T47D (cell line): Measurements from ENCODE around the gene SFRP2.

Experiments used
- DNase-seq, 2 experiments: peaks; one replicate each; pipeline versions ENCODE4 v3.0.0 to v3.0.0-alpha.2; 2011 to 2012; ENCODE audit warnings: low read depth in 1 of 2, low spot score in 1 of 2
- JUND ChIP-seq: IDR thresholded peaks from 2 replicates; pipeline ENCODE4 v1.6.1; 2012; ENCODE audit warnings: low read depth
- in situ Hi-C: cut with HindIII; loops from 2 replicates; pipeline ENCODE4 v1.10.0; 2016; ENCODE audit warnings: low sequenced_read_pairs, low pct_unique_long_range_greater_than_20kb

SFRP2 gene

DNA sequence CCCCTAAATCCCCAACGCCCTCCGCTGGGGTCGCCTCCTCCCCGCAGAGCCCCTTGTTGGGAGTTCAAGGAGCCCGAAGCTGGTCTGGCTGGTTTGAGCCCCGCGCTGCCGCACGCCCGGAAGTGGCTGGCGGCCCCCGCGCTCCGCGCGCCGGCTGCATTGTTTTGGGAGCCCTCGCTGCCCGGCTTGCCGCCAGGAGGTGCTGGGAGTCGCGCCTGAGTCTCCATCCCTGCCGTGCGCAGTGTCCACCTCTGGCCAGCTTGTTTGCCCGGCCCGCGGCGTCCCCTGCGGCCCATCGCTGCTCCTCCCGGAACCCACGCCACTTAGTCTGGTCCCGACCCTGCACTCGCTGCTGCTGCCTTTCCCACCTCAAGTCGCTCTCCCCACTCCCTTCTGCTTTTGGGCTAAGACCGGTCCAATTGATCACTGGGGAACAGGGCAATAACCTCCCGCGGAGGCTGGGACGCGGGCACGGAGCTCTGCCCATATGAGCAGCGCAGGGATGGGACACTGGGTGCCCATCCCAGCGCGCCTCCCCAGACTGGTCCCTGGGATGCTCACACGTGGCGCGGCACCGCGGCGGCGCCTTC is 2.2 kb upstream of the SFRP2 start:
- no peak for TF ChIP-seq JUND
- in situ Hi-C loops, result no loop called here
- no peak for DNase-seq

GRCh38 chr4:153790500-153790865 is 1.6 kb upstream of the SFRP2 start:
- in situ Hi-C loops, result no loop called here
- no peak for DNase-seq
- TF ChIP-seq JUND, result no peak

DNA sequence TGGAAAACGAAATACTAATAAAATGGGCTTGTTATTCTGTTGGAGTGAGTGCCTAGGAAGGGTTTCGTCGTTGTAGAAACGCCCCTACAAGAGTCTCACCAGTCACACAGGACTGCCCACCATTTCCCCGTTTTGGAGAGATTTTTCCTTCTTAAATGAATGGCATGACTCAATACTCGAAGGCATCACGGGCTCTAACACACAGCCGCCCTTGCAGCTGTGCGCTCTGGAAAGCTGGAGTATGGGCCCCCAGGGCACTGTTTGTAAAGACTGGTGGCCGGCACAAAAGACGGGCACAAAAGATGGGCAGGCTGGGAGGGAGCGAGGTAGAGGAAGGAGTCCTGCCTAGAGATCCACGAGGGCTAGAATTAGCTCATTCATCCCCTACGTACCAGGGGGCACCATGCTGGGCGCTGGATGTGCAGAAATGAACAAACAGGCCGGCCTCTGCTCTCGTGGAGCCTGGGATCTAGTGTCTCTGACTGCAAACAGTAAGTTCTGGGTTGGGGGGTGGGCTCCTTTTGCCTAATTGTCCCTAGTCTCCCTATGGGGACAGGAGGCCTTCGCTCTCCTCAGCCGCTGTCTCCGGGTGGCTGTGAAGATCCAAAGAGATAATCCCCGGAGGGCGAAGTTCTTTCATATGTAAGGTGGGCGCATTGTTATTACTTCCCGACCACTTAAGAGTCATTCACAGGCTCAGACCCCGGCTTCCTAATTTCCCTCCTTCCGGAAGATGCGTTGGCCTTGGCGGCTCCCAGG is 1.0 kb upstream of the SFRP2 start:
- in situ Hi-C loops, result no loop called here
- no peak for DNase-seq
- no peak for TF ChIP-seq JUND

- in situ Hi-C loops, result no loop called here
- no peak for TF ChIP-seq JUND
- DNase-seq, result no peak
These were observed 851 bp downstream of the SFRP2 start for GRCh38 chr4:153788051-153788412.

DNA sequence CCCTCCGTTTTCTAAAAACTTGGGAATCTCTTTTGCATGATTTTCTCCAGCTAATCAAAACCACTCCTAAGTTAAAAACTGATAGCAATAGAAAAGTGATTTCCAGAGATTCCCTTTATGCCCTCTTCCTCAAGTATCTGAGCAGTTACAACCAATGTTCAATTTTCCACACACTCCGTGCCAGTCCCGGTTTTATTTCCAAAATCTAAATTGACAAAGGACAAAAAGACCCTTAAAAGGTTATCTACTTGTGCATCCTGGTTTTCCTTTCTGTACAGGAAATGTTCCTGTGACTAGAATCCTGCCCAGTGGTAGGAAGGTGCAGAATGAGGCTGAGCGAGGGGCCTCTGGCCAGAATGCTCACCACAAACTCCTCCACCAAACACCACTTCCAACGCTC is 1.3 kb downstream of the SFRP2 start:
- in situ Hi-C loops, result no loop called here
- no peak for TF ChIP-seq JUND
- no peak for DNase-seq

- DNase-seq, result no peak
- in situ Hi-C loops, result no loop called here
- TF ChIP-seq JUND, result no peak
These were observed 1.8 kb downstream of the SFRP2 start for GRCh38 chr4:153787061-153787560.

DNA sequence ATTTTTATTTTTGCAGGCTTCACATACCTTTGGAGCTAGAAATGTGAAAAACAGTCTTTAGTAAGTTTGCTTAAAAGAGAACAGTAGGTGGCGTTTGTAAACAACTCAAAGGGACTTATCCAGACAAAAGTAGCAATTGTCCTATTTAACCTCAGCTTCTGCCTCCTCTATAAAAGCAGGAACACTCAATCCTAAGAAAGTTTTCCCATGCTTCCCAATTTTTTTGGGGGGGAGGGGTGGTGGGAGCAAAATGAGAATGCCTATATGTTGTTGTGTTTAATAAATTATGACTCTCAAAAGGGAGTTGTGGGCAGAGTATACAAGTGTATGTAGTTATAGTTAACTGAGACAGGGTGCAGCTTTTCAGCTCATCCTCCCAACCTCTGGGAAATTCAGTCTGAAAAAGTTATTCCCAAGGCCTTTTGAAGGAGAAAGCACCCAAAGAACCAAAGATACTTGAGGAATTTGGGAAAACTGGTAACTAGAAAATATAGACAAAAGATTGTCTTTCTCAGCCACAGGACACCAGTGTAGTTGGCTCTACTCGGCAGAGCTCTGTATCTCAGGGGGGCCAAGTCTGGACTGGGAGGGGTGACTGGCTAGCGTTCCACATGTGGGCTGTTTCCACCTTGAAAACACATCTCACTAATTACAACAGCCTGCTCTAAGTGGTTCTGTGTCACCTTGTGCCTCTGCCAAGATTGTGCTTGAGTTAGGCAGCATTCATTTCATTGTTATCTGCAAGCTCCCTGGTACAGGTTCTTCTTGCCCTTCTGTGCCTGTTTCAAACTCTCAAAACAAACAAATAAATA is 2.8 kb downstream of the SFRP2 start:
- in situ Hi-C loops, result no loop called here
- no peak for TF ChIP-seq JUND
- peak; percentile 29 to 56 for DNase-seq

- DNase-seq, result no peak
- in situ Hi-C loops, result no loop called here
- TF ChIP-seq JUND, result no peak
These were observed 4.7 kb downstream of the SFRP2 start for GRCh38 chr4:153784166-153784699.

- in situ Hi-C loops, result no loop called here
- DNase-seq, result no peak
- TF ChIP-seq JUND, result no peak
These were observed 6.3 kb downstream of the SFRP2 start for GRCh38 chr4:153782581-153782980.

GRCh38 chr4:153781717-153782416 is 7.0 kb downstream of the SFRP2 start:
- no peak for DNase-seq
- in situ Hi-C loops, result no loop called here
- TF ChIP-seq JUND, result no peak

DNA sequence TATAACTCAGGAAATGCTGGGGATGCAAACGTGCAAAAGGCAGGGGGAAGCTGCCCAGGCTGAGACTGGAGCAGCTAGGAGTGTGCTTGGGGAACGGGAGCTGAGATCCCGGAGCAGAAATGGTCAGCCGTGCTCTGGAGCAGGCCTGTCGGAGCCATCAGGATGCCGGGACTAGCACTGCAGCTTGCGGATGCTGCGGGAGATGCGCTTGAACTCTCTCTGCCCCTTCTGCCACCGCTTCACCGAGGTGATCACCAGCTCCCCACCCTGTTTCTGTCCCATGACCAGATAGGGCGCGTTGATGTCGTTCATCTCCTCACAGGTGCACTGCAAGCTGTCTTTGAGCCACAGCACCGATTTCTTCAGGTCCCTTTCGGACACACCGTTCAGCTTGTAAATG is 7.6 kb downstream of the SFRP2 start:
- TF ChIP-seq JUND, result no peak
- DNase-seq, result no peak
- in situ Hi-C loops, result no loop called here

- in situ Hi-C loops, result no loop called here
- no peak for DNase-seq
These were observed 8.0 kb downstream of the SFRP2 start for GRCh38 chr4:153780876-153781275.

More at GRCh38 chr4:153780876-153781275, 8.0 kb downstream of the SFRP2 start:
- TF ChIP-seq JUND, result no peak
